HG03175 (cell line): ENCODE results near the gene THSD4.
"Not testable (repeated sequence)": the region's sequence is repeated elsewhere in the genome, so short reads cannot be mapped to it uniquely, and the experiment has no call there.

Experiments
- ATAC-seq: cut with Tn5 transposase; IDR thresholded peaks from one replicate; pipeline ENCODE4 v1.9.1; 2021; ENCODE audit warnings: mild to moderate bottlenecking, moderate library complexity; ENCODE audit not compliant: unreplicated experiment

Gene THSD4

GRCh38 chr15:71666763-71667620 lies 551.7 kb downstream of the THSD4 start:
- no peak for ATAC-seq

DNA sequence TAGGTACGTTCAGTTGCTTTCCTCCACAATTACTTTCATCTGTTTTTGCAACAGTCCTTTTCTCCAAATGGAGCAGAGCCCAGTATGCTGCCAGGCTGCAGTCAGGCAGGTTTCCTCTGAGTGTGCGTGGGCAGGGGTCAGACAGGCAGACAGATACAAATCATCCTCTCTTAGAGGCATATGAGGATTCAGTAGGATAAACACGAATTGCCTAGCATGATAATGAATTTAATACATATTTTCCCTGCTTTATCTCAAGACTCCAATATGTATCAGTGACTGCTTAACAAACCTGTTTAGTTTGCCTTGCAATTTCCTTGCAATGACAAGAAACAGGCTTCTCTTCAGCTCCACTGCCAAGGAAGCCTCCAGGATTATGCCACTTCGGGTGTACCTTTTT lies 554.4 kb downstream of the THSD4 start:
- no peak for ATAC-seq

- not testable (repeated sequence) for ATAC-seq
These were observed 555.0 kb downstream of the THSD4 start for GRCh38 chr15:71670222-71670621.

DNA sequence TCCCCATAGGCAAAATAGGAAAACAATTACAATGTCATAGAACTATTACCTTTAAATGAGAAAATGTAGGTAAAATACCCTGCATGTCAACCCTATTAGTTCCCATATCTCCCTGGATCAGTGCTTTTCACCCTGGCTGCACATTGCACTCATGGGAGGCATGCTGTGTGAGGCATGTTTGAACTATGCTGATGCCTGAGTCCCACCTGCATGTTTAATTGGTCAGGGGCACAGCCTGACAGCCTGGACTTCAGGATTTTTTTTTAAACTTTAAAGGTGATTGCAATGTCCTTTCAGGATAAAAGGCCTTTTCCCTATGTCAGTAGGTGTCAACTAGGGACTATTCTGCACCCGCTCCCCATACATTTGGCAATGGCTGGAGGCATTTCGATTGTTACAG lies 559.1 kb downstream of the THSD4 start:
- ATAC-seq, result no peak

DNA sequence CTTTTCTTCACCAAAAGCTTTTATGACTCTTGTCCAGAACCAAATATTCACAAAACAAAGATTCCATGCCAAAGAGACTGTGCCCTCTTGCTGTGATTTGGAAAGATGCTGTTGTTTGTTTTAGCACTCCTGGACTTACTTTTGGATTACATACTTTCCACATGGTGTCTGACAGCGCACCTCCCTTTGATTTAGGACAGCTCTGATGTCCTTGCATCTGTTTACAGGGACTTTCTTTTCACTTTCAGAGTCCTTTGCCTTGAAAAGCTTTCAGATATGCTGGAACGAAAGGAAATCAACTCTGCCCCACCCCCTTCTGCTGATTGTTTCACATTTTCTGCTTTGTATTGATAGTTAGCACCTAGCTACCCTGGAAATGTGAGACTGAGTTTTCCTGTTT lies 562.1 kb downstream of the THSD4 start:
- ATAC-seq, result no peak

DNA sequence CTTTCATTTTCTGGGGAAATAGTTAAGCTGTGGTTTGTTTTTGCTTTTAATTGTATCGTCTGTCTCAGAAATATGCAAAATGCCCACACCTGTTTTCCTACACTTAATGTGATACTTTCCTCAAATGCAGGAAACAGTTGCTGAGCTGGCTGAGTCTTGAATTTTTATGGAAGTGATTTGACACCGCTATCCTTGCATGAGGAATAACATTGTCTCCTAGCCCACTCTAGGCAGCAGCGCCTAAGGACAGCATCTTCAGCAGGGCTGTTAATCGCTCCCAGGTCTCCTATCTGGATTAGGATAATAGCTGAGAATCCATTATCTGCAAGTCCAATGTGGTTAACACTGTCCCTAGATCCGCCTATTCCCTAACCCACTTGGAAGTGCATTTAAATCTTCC lies 562.5 kb downstream of the THSD4 start:
- no peak for ATAC-seq

DNA sequence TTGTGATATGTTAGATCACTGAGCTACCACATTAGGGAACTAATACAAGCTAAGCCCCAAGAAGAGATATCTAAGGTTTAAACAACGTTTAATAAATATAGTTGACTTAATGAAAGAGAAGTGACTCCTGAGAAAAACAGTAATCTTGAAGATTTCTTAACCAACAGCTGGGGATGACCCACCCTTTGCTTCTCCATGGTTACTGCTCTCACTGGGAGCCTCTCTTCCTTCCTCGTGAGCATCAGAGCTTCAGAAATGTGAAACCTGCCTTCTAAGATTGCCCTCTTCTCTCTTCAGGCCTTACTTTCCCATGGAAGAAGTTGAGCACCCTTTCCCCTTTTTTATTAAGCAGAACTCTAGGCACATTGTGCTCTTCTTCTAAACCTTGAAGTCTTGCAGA lies 562.9 kb downstream of the THSD4 start:
- no peak for ATAC-seq

DNA sequence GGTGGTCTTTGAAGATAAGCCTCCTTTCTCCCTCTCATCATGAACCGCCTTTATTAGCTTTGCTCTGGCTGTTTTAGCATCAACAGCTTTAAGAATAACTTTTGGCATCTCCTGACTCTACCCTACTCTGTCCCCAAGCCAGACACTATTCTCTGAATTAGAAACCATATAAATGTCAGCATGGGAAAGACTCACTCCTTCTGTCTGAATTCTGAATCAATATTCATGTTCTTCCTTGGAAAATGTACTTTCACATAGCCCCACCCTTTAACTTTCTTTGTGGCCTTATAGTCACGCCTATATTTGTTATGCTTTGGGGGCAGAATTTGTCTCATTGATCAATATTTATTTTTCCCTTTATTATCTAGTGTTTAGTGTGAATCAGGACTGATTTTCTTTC lies 563.3 kb downstream of the THSD4 start:
- ATAC-seq, result no peak

GRCh38 chr15:71679223-71679792 lies 564.0 kb downstream of the THSD4 start:
- ATAC-seq, result no peak

- no peak for ATAC-seq
These were observed 564.6 kb downstream of the THSD4 start for GRCh38 chr15:71679793-71680353.

GRCh38 chr15:71682001-71682400 lies 566.7 kb downstream of the THSD4 start:
- ATAC-seq, result no peak

DNA sequence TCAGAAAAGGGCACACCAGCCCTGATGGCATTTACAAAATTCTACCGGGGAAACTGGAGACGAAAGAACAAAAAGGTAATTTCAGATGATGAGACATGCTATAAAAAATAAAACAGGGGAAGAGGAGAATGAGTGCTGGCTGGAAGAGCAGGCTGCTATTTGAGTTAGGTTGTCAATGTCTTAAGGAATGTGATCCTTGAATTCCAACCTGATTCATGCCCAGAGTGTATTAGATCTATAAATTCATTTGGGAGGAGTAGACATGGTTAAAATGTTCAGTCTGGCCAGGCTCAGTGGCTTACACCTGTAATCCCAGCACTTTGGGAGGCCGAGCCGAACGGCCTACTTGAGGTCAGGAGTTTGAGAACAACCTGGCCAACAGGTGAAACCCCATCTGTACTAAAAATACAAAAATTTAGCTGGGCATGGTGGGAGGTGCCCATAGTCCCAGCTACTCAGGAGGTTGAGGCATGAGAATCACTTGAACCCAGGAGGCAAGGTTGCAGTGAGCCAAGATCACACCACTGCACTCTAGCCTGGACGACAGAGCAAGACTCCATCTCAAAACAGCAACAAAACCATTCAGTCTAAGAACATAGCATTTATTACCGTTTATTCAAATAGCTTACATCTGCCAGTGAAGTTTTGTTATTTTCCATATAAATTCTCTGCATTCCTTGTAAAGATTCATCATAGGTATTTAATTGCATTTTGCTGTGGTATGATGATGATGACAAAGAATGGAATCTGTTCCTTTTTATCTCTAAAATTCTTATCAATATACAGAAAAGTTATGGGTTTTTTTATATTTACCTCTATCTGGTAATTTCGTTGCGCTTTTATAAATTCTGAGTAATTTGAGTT lies 568.4 kb downstream of the THSD4 start:
- no peak for ATAC-seq

GRCh38 chr15:71685420-71685993 lies 570.2 kb downstream of the THSD4 start:
- ATAC-seq, result no peak

- no peak for ATAC-seq
These were observed 571.2 kb downstream of the THSD4 start for GRCh38 chr15:71686221-71687050.

- no peak for ATAC-seq
These were observed 572.7 kb downstream of the THSD4 start for GRCh38 chr15:71687902-71688508.

- ATAC-seq, result no peak
These were observed 573.3 kb downstream of the THSD4 start for GRCh38 chr15:71688509-71689094.

DNA sequence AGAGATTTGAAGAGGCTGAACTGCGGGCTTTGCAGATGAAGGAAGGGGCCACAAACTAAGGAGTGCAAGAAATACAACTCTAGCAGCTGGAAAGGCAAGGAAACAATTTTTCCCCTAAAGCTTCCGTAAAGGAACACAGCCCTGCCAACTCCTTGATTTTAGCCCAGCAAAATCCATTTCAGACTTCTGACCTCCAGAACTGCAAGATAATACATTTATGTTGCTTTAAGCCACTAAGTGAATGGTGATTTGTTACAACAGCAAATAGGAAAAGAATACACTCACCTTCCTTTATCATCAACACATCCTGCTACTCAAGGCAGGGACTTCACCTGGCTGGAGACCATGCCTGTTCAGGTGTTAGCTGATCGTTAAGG lies 575.8 kb downstream of the THSD4 start:
- no peak for ATAC-seq

GRCh38 chr15:71691458-71692417 lies 576.5 kb downstream of the THSD4 start:
- no peak for ATAC-seq
